ENCODE data around the gene DCUN1D1.

Gene DCUN1D1

DNA sequence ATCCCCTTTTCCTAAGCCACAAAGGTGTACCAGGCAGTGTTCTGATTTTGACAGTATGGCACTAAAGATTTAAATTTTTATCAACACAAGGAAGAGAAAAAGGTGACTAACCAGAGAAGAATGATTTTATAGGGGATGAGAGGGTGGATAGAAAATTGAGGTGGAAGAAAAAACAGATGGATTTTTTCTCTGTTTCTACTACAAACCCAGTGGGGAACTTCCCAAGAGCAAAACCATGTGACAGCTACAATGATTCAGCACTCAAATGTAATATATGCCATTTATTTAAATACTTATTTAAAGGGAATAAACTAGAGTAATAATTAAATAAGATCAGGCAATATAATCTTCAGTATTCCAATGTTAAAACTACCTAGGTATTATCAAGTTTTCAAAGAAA is 11.1 kb downstream of the DCUN1D1 start:
- peaks cover 19 to 97% (median 70%) of the 10 kb centered on the region in 11 experiments; a peak in 20 of 22 replicates for H4K20me1 ChIP-seq
- H3K9me3 ChIP-seq (replicated peaks in 1 of 11), result no peaks in the 10 kb centered on the region
- H3K27ac ChIP-seq, result peak overlapping the region in 4 of 11 experiments; percentile 25 to 70 (median 48); a peak in 6 of 22 replicates
- peaks cover 0 to 36% (median 22%) of the 10 kb centered on the region in 11 experiments; a peak in 13 of 22 replicates for H3K36me3 ChIP-seq
- H3K4me2 ChIP-seq, result peak overlapping the region in 3 of 11 experiments; percentile 25 to 83 (median 81); a peak in 5 of 22 replicates
- no peak overlapping the region; a peak in 1 of 22 replicates for H3K9ac ChIP-seq
- H3K4me3 ChIP-seq, result no peak overlapping the region
- peaks cover 18 to 67% (median 28%) of the 10 kb centered on the region in 10 experiments; a peak in 19 of 20 replicates for H3K4me1 ChIP-seq
- TF ChIP-seq Cebpa-rat (IDR thresholded peaks at IDR 0.05), result no peak
- no peaks in the 10 kb centered on the region for H3K27me3 ChIP-seq

GRCh38 chr3:182967218-182968204 is 12.8 kb downstream of the DCUN1D1 start:
- H3K9me3 ChIP-seq (replicated peaks in 1 of 11), result no peaks in the 10 kb centered on the region
- H3K4me3 ChIP-seq, result no peak overlapping the region
- no peak for TF ChIP-seq Cebpa-rat (IDR thresholded peaks at IDR 0.05)
- H3K9ac ChIP-seq, result peak overlapping the region in 3 of 11 experiments; percentile 22 to 68 (median 63); a peak in 4 of 22 replicates
- H3K36me3 ChIP-seq, result peaks cover 9 to 37% (median 23%) of the 10 kb centered on the region in 11 experiments; a peak in 20 of 22 replicates
- peak overlapping the region in 5 of 11 experiments; percentile 25 to 81 (median 55); a peak in 7 of 22 replicates for H3K27ac ChIP-seq
- no peaks in the 10 kb centered on the region for H3K27me3 ChIP-seq
- peaks cover 14 to 95% (median 58%) of the 10 kb centered on the region in 11 experiments; a peak in 20 of 22 replicates for H4K20me1 ChIP-seq
- peak overlapping the region in 10 of 11 experiments; percentile 3 to 85 (median 52); a peak in 17 of 22 replicates for H3K4me2 ChIP-seq
- peaks cover 16 to 71% (median 26%) of the 10 kb centered on the region in 10 experiments; a peak in 19 of 20 replicates for H3K4me1 ChIP-seq

DNA sequence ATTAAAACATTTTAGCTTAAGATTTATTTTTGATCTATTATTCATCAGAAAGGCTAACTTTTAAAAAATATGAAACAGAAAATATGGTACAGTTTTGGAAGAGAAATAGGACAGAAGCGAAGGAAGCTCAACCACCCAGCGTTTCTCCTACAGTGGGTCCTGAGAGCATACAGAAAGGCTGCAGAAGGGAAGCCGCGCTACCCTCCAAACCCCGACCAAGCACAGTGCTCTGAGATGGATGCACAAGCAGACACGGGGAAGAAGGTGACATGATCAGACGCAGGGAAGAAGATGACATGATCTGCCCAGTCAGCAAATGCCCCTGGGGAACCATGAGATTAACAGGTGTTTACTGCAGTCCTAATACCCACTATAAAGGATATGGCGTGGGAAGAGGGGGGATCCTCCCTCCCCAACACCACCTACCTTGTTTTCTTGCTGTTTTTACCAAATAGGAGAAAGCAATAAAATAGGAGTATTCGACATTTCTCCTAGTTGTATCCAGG is 14.4 kb downstream of the DCUN1D1 start:
- Histone ChIP-seq H4K20me1 (peaks cover 11 to 86% (median 49%) of the 10 kb centered on the region in 11 experiments; a peak in 20 of 22 replicates), H3K27me3 (no peaks in the 10 kb centered on the region), H3K9me3 (replicated peaks in 1 of 11) (no peaks in the 10 kb centered on the region), H3K4me1 (peaks cover 13 to 68% (median 21%) of the 10 kb centered on the region in 10 experiments; a peak in 19 of 20 replicates), H3K4me2 (peak overlapping the region in 5 of 11 experiments; percentile 7 to 85 (median 25); a peak in 5 of 22 replicates), H3K36me3 (peaks cover 22 to 43% (median 32%) of the 10 kb centered on the region in 11 experiments), H3K9ac (no peak overlapping the region), H3K4me3 (no peak overlapping the region), H3K27ac (peak overlapping the region in 1 of 11 experiments; percentile 75; a peak in 2 of 22 replicates)
- no peak for TF ChIP-seq Cebpa-rat (IDR thresholded peaks at IDR 0.05)

DNA sequence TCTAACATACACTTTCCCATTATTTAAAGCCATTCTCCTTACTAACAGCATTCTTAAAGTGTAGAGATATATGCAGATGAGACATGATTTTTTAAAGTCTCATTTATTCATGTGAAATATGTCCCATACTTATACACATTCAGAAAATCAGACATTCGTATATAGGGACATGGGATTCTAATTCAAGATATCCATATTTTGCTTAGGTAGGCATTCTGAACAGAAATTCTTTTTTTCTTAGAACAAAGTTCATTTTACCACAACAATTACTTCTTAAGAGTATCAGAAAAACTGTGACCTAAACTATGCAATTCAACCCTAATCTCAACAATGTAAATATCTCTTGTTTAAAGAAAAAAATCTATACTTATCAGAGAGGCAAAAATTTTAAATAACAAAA is 16.2 kb downstream of the DCUN1D1 start:
- Histone ChIP-seq H3K9ac (no peak overlapping the region), H3K4me3 (no peak overlapping the region), H3K9me3 (replicated peaks in 1 of 11) (no peaks in the 10 kb centered on the region), H3K4me2 (no peak overlapping the region), H3K27ac (no peak overlapping the region), H3K4me1 (peaks cover 13 to 72% (median 23%) of the 10 kb centered on the region in 10 experiments; a peak in 19 of 20 replicates), H3K36me3 (peaks cover 26 to 58% (median 45%) of the 10 kb centered on the region in 11 experiments), H4K20me1 (peaks cover 16 to 81% (median 48%) of the 10 kb centered on the region in 11 experiments; a peak in 20 of 22 replicates), H3K27me3 (no peaks in the 10 kb centered on the region)
- no peak for TF ChIP-seq Cebpa-rat (IDR thresholded peaks at IDR 0.05)

DNA sequence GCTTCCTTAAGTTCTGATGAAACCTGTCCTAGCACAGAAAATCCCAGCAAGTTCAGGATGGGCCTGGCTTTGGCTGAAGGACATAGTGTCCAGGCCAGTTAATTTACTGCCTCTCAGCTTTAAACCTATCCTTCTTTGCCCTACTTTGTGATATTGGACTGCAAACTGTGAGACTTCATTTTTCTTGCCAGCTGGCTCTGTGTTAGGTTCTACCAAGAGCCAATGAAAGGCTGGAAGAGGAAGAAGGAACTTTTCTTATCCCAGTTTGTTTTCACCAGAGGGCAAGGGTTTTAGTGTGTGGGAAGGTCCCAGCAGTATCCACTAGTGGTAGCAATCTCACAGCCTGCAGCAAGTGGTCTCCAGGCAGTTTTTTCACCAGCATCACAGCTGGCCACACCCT is 18.2 kb downstream of the DCUN1D1 start:
- Histone ChIP-seq H3K4me1 (peaks cover 0 to 61% (median 17%) of the 10 kb centered on the region in 10 experiments; a peak in 16 of 20 replicates), H4K20me1 (peaks cover 11 to 61% (median 33%) of the 10 kb centered on the region in 11 experiments; a peak in 20 of 22 replicates), H3K9ac (no peak overlapping the region), H3K27me3 (no peaks in the 10 kb centered on the region), H3K27ac (no peak overlapping the region), H3K36me3 (peaks cover 34 to 78% (median 56%) of the 10 kb centered on the region in 11 experiments), H3K4me3 (no peak overlapping the region), H3K4me2 (peak overlapping the region in 1 of 11 experiments; percentile 34; a peak in 1 of 22 replicates), H3K9me3 (replicated peaks in 1 of 11) (no peaks in the 10 kb centered on the region)
- TF ChIP-seq Cebpa-rat (IDR thresholded peaks at IDR 0.05), result no peak

GRCh38 chr3:182959474-182960350 is 20.6 kb downstream of the DCUN1D1 start:
- H3K27me3 ChIP-seq, result no peaks in the 10 kb centered on the region
- peak overlapping the region in 3 of 11 experiments; percentile 29 to 54 (median 43); a peak in 6 of 22 replicates for H3K4me2 ChIP-seq
- no peak overlapping the region for H3K9ac ChIP-seq
- H3K4me3 ChIP-seq, result no peak overlapping the region
- peaks cover 45 to 98% (median 71%) of the 10 kb centered on the region in 11 experiments for H3K36me3 ChIP-seq
- no peak overlapping the region for H3K27ac ChIP-seq
- H4K20me1 ChIP-seq, result peaks cover 0 to 36% (median 18%) of the 10 kb centered on the region in 11 experiments; a peak in 15 of 22 replicates
- TF ChIP-seq Cebpa-rat (IDR thresholded peaks at IDR 0.05), result no peak
- H3K4me1 ChIP-seq, result peaks cover 0 to 45% (median 6%) of the 10 kb centered on the region in 10 experiments; a peak in 10 of 20 replicates
- no peaks in the 10 kb centered on the region for H3K9me3 ChIP-seq (replicated peaks in 1 of 11)

- H3K27me3 ChIP-seq, result no peaks in the 10 kb centered on the region
- H3K4me2 ChIP-seq, result no peak overlapping the region
- H3K27ac ChIP-seq, result no peak overlapping the region
- peaks cover 0 to 7% (median 0%) of the 10 kb centered on the region in 11 experiments; a peak in 4 of 22 replicates for H3K9me3 ChIP-seq (replicated peaks in 1 of 11)
- H4K20me1 ChIP-seq, result peaks cover 0 to 20% (median 14%) of the 10 kb centered on the region in 11 experiments; a peak in 14 of 22 replicates
- H3K4me1 ChIP-seq, result peaks cover 0 to 49% (median 6%) of the 10 kb centered on the region in 10 experiments; a peak in 10 of 20 replicates
- no peak overlapping the region for H3K9ac ChIP-seq
- no peak overlapping the region for H3K4me3 ChIP-seq
- H3K36me3 ChIP-seq, result peaks cover 39 to 100% (median 77%) of the 10 kb centered on the region in 11 experiments
- no peak for TF ChIP-seq Cebpa-rat (IDR thresholded peaks at IDR 0.05)
Measured at GRCh38 chr3:182957676-182958266, 22.6 kb downstream of the DCUN1D1 start.
